ENCODE data around the gene SNRNP48.

SNRNP48 gene

GRCh38 chr6:7604003-7604402, 14.0 kb downstream of the SNRNP48 start:
- DNase-seq: no peak

GRCh38 chr6:7604506-7604905, 14.5 kb downstream of the SNRNP48 start:
- no peak for DNase-seq

- DNase-seq: no peak
Measured at GRCh38 chr6:7615611-7616383, 25.8 kb downstream of the SNRNP48 start.

DNA sequence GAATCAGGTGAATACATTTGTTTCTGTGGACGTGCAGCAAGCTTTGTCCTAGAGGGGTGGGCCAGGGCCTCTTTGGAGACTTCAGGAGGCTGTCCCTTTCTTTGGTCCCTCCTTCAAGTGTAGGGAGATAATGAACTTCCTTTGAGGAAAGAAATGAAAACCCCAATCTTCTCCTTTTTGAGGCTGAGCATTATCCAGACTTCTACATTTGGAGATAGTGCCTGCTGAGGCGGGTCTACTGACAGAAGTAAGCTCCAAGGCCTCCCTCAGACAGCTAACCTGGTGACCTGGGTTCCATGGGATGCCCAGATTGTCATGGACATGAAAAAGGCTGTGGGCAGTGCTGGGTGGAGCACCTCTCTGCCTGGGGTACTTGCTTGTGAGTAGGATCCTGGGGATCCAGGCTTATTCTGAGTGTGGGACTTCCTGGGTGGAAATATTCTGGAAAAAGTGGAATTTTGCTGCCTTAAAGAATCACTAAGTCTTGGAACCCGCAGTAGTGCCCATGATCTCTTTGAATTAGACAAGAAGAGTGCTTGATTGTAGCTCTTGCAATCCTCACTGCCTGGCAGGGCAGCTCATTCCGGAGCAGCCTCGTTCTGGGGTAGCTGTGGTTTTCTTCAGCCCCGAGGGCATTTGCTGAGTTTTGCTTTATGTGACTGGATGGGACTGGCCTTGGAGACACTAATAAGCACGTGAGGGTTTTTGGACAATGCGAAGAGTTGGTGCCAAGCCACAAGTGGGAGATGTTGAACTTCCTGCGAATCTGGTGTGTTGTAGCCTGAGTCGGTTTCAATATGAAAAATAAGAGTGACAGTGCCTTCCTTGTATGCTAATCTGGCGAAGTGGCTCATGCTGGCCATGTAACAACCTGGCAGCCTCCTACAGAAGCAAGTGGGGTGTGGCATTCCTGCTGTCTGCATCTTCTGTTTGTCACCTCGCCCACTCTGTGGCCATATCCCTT, 28.1 kb downstream of the SNRNP48 start:
- DNase-seq: no peak

GRCh38 chr6:7621761-7622160, 31.8 kb downstream of the SNRNP48 start:
- DNase-seq: no peak

- no peak for DNase-seq
Measured at GRCh38 chr6:7624796-7625710, 35.1 kb downstream of the SNRNP48 start.

- DNase-seq: no peak
Measured at GRCh38 chr6:7628479-7628878, 38.5 kb downstream of the SNRNP48 start.

- DNase-seq: no peak
Measured at GRCh38 chr6:7628909-7629308, 38.9 kb downstream of the SNRNP48 start.

DNA sequence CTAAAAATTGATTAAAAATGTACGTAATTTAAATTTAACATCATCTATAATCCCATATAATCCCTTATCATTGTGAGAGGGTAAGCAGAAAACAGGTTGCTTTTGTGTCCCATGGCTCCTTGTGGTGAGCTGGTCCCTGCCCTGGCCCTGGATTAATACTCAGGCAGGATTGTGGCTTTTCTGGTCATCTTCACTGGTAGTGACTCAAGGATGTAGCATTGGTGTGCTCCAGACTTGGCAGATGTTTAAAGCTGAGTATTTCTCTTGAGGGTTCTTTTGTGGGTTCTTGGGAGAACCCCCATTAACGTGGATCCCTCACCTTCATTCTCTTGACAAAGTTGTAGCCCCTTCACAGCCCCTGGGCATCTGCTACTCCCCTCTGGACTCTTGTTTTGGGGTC, 39.3 kb downstream of the SNRNP48 start:
- DNase-seq: no peak

GRCh38 chr6:7630792-7631191, 40.8 kb downstream of the SNRNP48 start:
- DNase-seq: no peak

- DNase-seq: no peak
Measured at GRCh38 chr6:7631466-7631865, 41.5 kb downstream of the SNRNP48 start.

- DNase-seq: no peak
Measured at GRCh38 chr6:7632501-7633290, 42.7 kb downstream of the SNRNP48 start.

DNA sequence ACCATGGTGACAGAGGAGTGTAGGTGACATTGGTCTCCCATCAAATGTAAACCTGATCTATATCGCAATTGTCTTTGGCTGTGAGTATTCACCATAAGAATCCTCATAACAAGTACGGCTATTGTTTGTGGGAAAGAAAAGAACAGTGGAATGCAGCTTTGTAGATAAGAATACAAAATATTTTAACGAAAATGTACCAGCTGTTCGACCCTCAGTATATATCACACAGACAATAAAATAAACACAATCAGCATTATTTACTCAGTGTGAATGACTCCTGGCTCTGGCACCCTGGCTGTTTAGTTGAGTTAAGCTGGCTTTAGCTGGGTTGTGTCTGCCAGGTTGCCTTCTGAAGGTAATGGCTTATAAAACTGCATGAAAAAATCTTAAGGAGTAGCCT, 43.4 kb downstream of the SNRNP48 start:
- DNase-seq: no peak

GRCh38 chr6:7636151-7636550, 46.2 kb downstream of the SNRNP48 start:
- no peak for DNase-seq

DNA sequence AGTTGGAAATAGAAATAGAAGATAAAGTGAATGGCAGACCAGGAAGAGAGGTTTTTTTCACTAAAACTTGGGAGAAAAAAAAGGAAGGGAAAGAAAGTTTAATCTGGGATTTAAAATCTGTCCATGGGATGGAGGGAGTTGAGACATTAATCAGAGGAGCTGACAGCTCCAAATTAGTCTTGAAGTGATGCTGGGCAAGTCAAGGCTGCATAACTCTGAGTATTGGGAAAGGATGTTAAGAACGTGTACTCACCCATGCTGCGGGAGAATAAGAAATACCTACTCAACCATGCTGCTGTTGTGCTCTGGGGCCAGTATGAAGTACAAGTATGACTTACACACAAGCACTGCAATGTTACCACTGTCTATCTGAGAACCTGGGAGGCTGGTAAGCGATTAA, 47.5 kb downstream of the SNRNP48 start:
- DNase-seq: no peak

GRCh38 chr6:7639427-7639826, 49.4 kb downstream of the SNRNP48 start:
- DNase-seq: no peak

GRCh38 chr6:7640016-7640415, 50.0 kb downstream of the SNRNP48 start:
- DNase-seq: no peak

DNA sequence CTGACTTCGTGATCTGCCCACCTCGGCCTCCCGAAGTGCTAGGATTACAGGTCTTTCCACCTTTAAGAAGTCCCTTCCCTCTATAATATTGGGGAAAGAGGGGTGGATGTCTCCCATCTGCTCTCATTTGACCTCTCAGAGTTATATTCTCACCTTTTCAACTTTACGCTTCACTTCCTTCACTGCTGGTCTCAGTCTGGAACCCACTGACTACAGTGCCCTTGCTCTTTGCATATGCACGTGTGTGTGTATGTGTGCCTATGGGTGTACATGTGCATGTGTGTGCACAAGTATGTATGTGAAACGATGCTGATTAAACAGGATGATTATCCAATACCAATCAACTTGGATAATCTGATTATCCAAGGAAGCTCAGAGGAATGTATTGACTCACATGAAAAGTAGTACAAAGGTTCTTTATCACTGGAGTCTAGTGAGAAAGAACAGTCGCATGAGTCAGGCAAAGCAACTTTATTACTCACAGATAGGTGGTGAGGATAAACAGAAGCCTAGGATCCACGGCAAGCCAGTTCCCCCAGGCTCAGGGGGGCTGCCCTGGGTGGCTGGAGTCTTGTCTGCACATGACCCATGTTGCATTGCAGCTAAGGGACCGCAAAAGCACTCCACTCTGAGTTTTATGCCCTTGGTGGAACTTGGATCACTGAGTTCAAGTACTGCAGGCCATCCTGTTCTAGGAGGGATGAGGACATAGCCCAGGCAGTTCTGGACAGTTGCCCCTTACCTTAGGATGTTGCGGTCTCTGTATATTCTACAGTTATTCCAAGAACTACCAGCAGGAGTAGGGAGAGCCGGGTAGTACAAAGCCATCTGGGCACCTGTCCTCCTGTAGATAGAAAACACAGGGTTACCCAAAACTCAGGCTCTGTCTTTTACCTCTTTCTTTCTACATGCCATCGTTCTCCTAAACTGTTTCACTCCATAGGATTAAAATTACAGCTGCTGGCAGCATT, 50.9 kb downstream of the SNRNP48 start:
- DNase-seq: no peak

- DNase-seq: no peak
Measured at GRCh38 chr6:7642791-7643190, 52.8 kb downstream of the SNRNP48 start.

- no peak for DNase-seq
Measured at GRCh38 chr6:7644417-7644816, 54.4 kb downstream of the SNRNP48 start.

DNA sequence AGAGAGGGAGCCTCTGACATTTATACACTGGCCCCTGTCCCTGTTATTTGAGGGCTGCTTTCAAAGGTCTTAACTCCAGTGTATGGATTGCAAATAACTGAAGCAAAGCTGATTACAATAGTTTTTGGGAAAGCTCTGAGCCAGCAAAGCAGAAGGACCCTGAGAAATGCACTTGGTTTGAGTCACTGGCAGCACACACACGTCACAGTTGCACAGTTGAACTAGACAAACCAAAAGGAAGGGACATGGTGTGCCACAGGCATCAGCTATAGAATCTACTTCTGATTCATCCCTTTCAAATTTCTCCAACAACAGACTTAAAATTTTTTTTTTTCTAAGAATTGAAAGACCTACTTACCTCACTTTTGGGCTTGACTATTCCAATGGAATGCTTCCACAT, 56.4 kb downstream of the SNRNP48 start:
- no peak for DNase-seq
